Stomach (tissue), 4 donors: ENCODE results near the gene MRPL58.

ENCODE experiments used
- EP300 ChIP-seq: sonication (generic); formaldehyde crosslinking; IDR thresholded peaks from one replicate; pipeline ENCODE4 v1.6.1; 2017; ENCODE audit warnings: antibody characterized with exemption
- POLR2A ChIP-seq, 4 donors: fragments of 450-650 bp; IDR thresholded peaks; one replicate each; pipeline ENCODE4 v1.6.1; 2016; ENCODE audit warnings: antibody characterized with exemption in 4 of 4, control low read depth in 2 of 4, mild to moderate bottlenecking in 1 of 4, moderate library complexity in 1 of 4
- POLR2AphosphoS5 ChIP-seq, 3 donors: sonication (generic); formaldehyde crosslinking; IDR thresholded peaks; one replicate each; pipeline ENCODE4 v1.6.1; 2016; ENCODE audit warnings: antibody characterized with exemption in 3 of 3
- TF ChIP-seq, protein P1 (sequence below), 7 experiments: fragments of 450-650 bp in 4 of 7; fragments of 200-600 bp in 3 of 7; sonication (generic) in 3 of 7; IDR thresholded peaks; one replicate each; pipeline ENCODE4 v1.5.1; 2016 to 2019; ENCODE audit warnings: antibody characterized with exemption in 7 of 7, control low read depth in 2 of 7, mild to moderate bottlenecking in 1 of 7

DNA sequence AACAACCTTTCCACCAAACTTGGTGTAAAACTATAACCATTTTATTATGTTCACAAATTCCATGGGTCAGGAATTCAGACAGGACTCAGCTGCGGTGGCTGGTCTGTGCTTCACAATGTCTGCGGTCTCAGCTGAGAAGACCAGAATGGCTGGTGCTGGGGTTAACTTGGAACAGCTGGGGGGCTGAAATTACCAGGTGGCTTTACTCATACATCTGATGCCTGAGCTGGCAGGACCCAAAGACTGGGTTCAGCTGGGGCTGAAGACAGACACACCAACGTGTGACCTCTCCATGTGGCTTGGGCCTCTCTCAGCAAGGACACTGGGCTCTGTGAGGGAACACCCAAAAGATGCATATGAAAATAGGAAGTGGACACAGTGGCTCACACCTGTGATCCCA, 34.2 kb upstream of the MRPL58 start:
- TF ChIP-seq POLR2A (IDR thresholded peaks at IDR 0.05) (no peak), EP300 (no peak), POLR2AphosphoS5 (IDR thresholded peaks at IDR 0.05) (no peak)
- TF ChIP-seq, protein P1, sequence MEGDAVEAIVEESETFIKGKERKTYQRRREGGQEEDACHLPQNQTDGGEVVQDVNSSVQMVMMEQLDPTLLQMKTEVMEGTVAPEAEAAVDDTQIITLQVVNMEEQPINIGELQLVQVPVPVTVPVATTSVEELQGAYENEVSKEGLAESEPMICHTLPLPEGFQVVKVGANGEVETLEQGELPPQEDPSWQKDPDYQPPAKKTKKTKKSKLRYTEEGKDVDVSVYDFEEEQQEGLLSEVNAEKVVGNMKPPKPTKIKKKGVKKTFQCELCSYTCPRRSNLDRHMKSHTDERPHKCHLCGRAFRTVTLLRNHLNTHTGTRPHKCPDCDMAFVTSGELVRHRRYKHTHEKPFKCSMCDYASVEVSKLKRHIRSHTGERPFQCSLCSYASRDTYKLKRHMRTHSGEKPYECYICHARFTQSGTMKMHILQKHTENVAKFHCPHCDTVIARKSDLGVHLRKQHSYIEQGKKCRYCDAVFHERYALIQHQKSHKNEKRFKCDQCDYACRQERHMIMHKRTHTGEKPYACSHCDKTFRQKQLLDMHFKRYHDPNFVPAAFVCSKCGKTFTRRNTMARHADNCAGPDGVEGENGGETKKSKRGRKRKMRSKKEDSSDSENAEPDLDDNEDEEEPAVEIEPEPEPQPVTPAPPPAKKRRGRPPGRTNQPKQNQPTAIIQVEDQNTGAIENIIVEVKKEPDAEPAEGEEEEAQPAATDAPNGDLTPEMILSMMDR (IDR thresholded peaks at IDR 0.05) = no peak
